ENCODE data around the gene SND1.

The SND1 gene

GRCh38 chr7:127955051-127955531 lies 303.1 kb downstream of the SND1 start:
- H3K4me2 ChIP-seq (ENCODE audit: low read length), result no peak overlapping the region
- no peaks in the 10 kb centered on the region for H3K9me2 ChIP-seq (ENCODE audit: low read depth, low read length)
- no peaks in the 10 kb centered on the region for H4K20me1 ChIP-seq (ENCODE audit: insufficient read depth, low read length)
- no peaks in the 10 kb centered on the region for H3K27me3 ChIP-seq (ENCODE audit: insufficient read depth, low read length)
- H3K36me3 ChIP-seq (ENCODE audit: insufficient read depth, low read length), result peaks cover 38% of the 10 kb centered on the region; the same call in 1 of the 2 replicates
- no peak overlapping the region for H3K27ac ChIP-seq (ENCODE audit: low read depth, low read length, poor library complexity, severe bottlenecking)
- no peak overlapping the region for H2AFZ ChIP-seq (ENCODE audit: low read length)
- no peaks in the 10 kb centered on the region for H3F3A ChIP-seq (ENCODE audit: insufficient read depth, low read length)
- H3K4me3 ChIP-seq (ENCODE audit: low read depth, low read length, poor library complexity, severe bottlenecking), result no peak overlapping the region
- H3K9me3 ChIP-seq (ENCODE audit: low read length), result no peaks in the 10 kb centered on the region
- TF ChIP-seq CTCF (IDR thresholded peaks at IDR 0.05; ENCODE audit: low read length) (no peak), EZH2 (IDR thresholded peaks at IDR 0.05; ENCODE audit: borderline replicate concordance, low read length) (no peak)
- H3K79me2 ChIP-seq (ENCODE audit: insufficient read depth, low read length), result no peaks in the 10 kb centered on the region
- H3K4me1 ChIP-seq (ENCODE audit: insufficient read depth, low read length, severe bottlenecking), result no peaks in the 10 kb centered on the region
- no peak overlapping the region for H3K9ac ChIP-seq (ENCODE audit: low read length)

GRCh38 chr7:127957886-127958285 lies 305.9 kb downstream of the SND1 start:
- Histone ChIP-seq H3K9me3 (ENCODE audit: low read length) (no peaks in the 10 kb centered on the region), H3K9me2 (ENCODE audit: low read depth, low read length) (no peaks in the 10 kb centered on the region), H3K4me1 (ENCODE audit: insufficient read depth, low read length, severe bottlenecking) (no peaks in the 10 kb centered on the region), H2AFZ (ENCODE audit: low read length) (no peak overlapping the region), H3F3A (ENCODE audit: insufficient read depth, low read length) (no peaks in the 10 kb centered on the region), H3K27ac (ENCODE audit: low read depth, low read length, poor library complexity, severe bottlenecking) (no peak overlapping the region), H3K79me2 (ENCODE audit: insufficient read depth, low read length) (no peaks in the 10 kb centered on the region), H4K20me1 (ENCODE audit: insufficient read depth, low read length) (no peaks in the 10 kb centered on the region), H3K4me3 (ENCODE audit: low read depth, low read length, poor library complexity, severe bottlenecking) (no peak overlapping the region), H3K27me3 (ENCODE audit: insufficient read depth, low read length) (no peaks in the 10 kb centered on the region), H3K36me3 (ENCODE audit: insufficient read depth, low read length) (peaks cover 54% of the 10 kb centered on the region; the same call in 1 of the 2 replicates), H3K4me2 (ENCODE audit: low read length) (no peak overlapping the region), H3K9ac (ENCODE audit: low read length) (no peak overlapping the region)
- TF ChIP-seq EZH2 (IDR thresholded peaks at IDR 0.05; ENCODE audit: borderline replicate concordance, low read length) (no peak), CTCF (IDR thresholded peaks at IDR 0.05; ENCODE audit: low read length) (no peak; the same call in 1 of the 2 replicates)

GRCh38 chr7:127959770-127960169 lies 307.8 kb downstream of the SND1 start:
- no peaks in the 10 kb centered on the region for H3K4me1 ChIP-seq (ENCODE audit: insufficient read depth, low read length, severe bottlenecking)
- no peak for TF ChIP-seq CTCF (IDR thresholded peaks at IDR 0.05; ENCODE audit: low read length)
- TF ChIP-seq EZH2 (IDR thresholded peaks at IDR 0.05; ENCODE audit: borderline replicate concordance, low read length), result no peak
- H3F3A ChIP-seq (ENCODE audit: insufficient read depth, low read length), result no peaks in the 10 kb centered on the region
- H3K4me2 ChIP-seq (ENCODE audit: low read length), result no peak overlapping the region
- no peak overlapping the region for H3K27ac ChIP-seq (ENCODE audit: low read depth, low read length, poor library complexity, severe bottlenecking)
- H3K79me2 ChIP-seq (ENCODE audit: insufficient read depth, low read length), result no peaks in the 10 kb centered on the region
- H3K9me3 ChIP-seq (ENCODE audit: low read length), result no peaks in the 10 kb centered on the region
- no peaks in the 10 kb centered on the region for H3K9me2 ChIP-seq (ENCODE audit: low read depth, low read length)
- H3K36me3 ChIP-seq (ENCODE audit: insufficient read depth, low read length), result peaks cover 52% of the 10 kb centered on the region; the same call in 1 of the 2 replicates
- no peaks in the 10 kb centered on the region for H3K27me3 ChIP-seq (ENCODE audit: insufficient read depth, low read length)
- H4K20me1 ChIP-seq (ENCODE audit: insufficient read depth, low read length), result no peaks in the 10 kb centered on the region
- no peak overlapping the region for H3K9ac ChIP-seq (ENCODE audit: low read length)
- no peak overlapping the region for H3K4me3 ChIP-seq (ENCODE audit: low read depth, low read length, poor library complexity, severe bottlenecking)
- no peak overlapping the region for H2AFZ ChIP-seq (ENCODE audit: low read length)

Data from OCI-LY1 (cell line).